ENCODE results near the gene CEMIP. TPM values are rescaled to one million over a fixed set of nuclear protein-coding genes. Genes with fewer than 3 reads are reported as not detected.

CEMIP gene
- total RNA-seq, 1 donor from 2014 or later: 3.6 TPM

DNA sequence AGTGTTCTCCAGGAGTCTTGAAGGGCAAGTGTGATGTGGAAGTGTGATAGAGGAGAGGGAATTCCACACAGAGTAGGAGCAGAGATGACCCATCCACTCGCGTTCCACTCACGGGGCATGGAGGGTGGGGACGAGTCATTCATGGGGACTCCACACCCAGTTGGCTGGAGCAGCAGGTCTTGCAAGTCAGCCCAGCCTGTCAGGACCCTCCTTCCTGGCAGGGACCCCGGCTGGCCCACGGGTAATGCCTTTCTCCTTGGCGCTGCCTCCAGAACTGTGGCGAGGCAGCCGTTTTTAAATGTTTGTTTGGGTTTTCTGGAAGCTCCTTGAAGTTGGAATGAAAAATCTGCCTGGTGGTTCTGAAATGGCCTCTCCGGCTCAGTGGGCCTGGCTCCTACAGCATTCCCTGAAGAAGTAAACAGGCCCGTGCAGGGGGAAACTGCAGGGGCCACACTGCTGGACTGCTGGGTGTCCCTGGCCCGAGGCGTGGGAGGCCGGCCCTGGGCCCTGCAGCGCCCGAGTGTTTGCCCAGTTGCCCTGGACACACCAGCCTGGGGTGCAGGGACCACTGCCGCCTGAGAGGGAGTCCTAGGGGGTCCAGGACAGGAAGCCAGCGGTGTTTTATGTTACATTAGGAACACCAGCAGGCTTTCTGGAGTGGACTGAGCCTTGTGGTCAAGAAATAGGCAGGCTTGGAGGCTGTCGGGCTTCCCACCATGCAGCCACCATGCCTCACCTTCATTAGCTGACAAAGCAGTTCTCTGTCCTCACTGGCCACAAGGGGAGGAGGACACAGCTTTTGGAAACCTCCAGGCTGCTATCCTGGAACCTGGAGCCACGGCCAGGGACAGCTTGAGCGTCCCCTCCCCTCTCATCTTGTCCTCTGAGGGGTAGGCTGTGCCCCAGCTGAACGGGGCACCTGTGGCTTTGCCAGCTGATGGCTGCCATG is 61.3 kb downstream of the CEMIP start:
- Histone ChIP-seq H3K27me3 (ENCODE audit: insufficient read depth, low read length) (peaks cover 6% of the 10 kb centered on the region), H3K4me3 (ENCODE audit: insufficient read depth, low read depth, low read length) (no peak overlapping the region), H3K79me2 (ENCODE audit: insufficient read depth, low read length) (no peaks in the 10 kb centered on the region), H4K20me1 (ENCODE audit: insufficient read depth, low read length) (peaks cover 29% of the 10 kb centered on the region), H2AFZ (ENCODE audit: low read depth, low read length) (no peak overlapping the region), H3K4me1 (ENCODE audit: insufficient read depth, low read length) (peaks cover 5% of the 10 kb centered on the region), H3K9me3 (ENCODE audit: insufficient read depth, low read depth, low read length) (no peaks in the 10 kb centered on the region), H3K36me3 (ENCODE audit: insufficient read depth, low read length) (no peaks in the 10 kb centered on the region), H3K4me2 (ENCODE audit: low read length) (no peak overlapping the region), H3K27ac (ENCODE audit: low read depth, low read length) (no peak overlapping the region), H3K9ac (ENCODE audit: low read length) (no peak overlapping the region)
- Mint-ChIP-seq H3K4me1 (ENCODE audit: low read depth, unreplicated experiment) (peaks cover 18% of the 10 kb centered on the region), H3K9me3 (ENCODE audit: unreplicated experiment) (peaks cover 4% of the 10 kb centered on the region), H3K36me3 (ENCODE audit: low read depth, unreplicated experiment) (peaks cover 2% of the 10 kb centered on the region), H3K27me3 (ENCODE audit: low read depth, unreplicated experiment) (peaks cover 13% of the 10 kb centered on the region), H3K27ac (ENCODE audit: unreplicated experiment) (no peak overlapping the region), H3K4me3 (ENCODE audit: unreplicated experiment) (no peak overlapping the region)
- TF ChIP-seq EZH2 (IDR thresholded peaks at IDR 0.05; ENCODE audit: insufficient read depth, low read length): no peak
- no peak for TF ChIP-seq CTCF (IDR thresholded peaks at IDR 0.05; ENCODE audit: insufficient read depth, low read depth, low read length)
- no peak for FAIRE-seq
- no peak for DNase-seq (ENCODE audit: low read depth)

- Mint-ChIP-seq H3K4me3 (ENCODE audit: unreplicated experiment) (no peak overlapping the region), H3K27ac (ENCODE audit: unreplicated experiment) (no peak overlapping the region), H3K4me1 (ENCODE audit: low read depth, unreplicated experiment) (peaks cover 18% of the 10 kb centered on the region), H3K36me3 (ENCODE audit: low read depth, unreplicated experiment) (peaks cover 2% of the 10 kb centered on the region), H3K27me3 (ENCODE audit: low read depth, unreplicated experiment) (peaks cover 13% of the 10 kb centered on the region), H3K9me3 (ENCODE audit: unreplicated experiment) (peaks cover 4% of the 10 kb centered on the region)
- peaks cover 36% of the 10 kb centered on the region for H4K20me1 ChIP-seq (ENCODE audit: insufficient read depth, low read length)
- H2AFZ ChIP-seq (ENCODE audit: low read depth, low read length): no peak overlapping the region
- no peaks in the 10 kb centered on the region for H3K9me3 ChIP-seq (ENCODE audit: insufficient read depth, low read depth, low read length)
- no peak for FAIRE-seq
- no peaks in the 10 kb centered on the region for H3K79me2 ChIP-seq (ENCODE audit: insufficient read depth, low read length)
- no peak overlapping the region for H3K27ac ChIP-seq (ENCODE audit: low read depth, low read length)
- H3K4me3 ChIP-seq (ENCODE audit: insufficient read depth, low read depth, low read length): no peak overlapping the region
- no peak for TF ChIP-seq EZH2 (IDR thresholded peaks at IDR 0.05; ENCODE audit: insufficient read depth, low read length)
- TF ChIP-seq CTCF (IDR thresholded peaks at IDR 0.05; ENCODE audit: insufficient read depth, low read depth, low read length): no peak
- no peak for DNase-seq (ENCODE audit: low read depth)
- H3K27me3 ChIP-seq (ENCODE audit: insufficient read depth, low read length): peaks cover 9% of the 10 kb centered on the region
- peaks cover 5% of the 10 kb centered on the region for H3K4me1 ChIP-seq (ENCODE audit: insufficient read depth, low read length)
- no peak overlapping the region for H3K9ac ChIP-seq (ENCODE audit: low read length)
- H3K36me3 ChIP-seq (ENCODE audit: insufficient read depth, low read length): no peaks in the 10 kb centered on the region
- no peak overlapping the region for H3K4me2 ChIP-seq (ENCODE audit: low read length)
Observed at GRCh38 chr15:80841541-80841940, 62.4 kb downstream of the CEMIP start.
